Lower leg skin (tissue), 4 donors: ENCODE measurements around the gene ETS1. TPM values are rescaled to one million over a fixed set of nuclear protein-coding genes. Genes with fewer than 3 reads are reported as not detected.

Source experiments
- DNase-seq, 2 donors: peaks; one replicate each; pipeline ENCODE4 v3.0.0-alpha.2; 2019; ENCODE audit warnings: low spot score in 2 of 2
- H3K4me3 ChIP-seq: fragments of 200-600 bp; sonication (generic); 2 replicates; pipeline ENCODE4 v1.5.1; 2017; ENCODE audit warnings: mild to moderate bottlenecking, low read depth; ENCODE audit not compliant: poor library complexity, severe bottlenecking
- CTCF ChIP-seq, 3 donors: fragments of 450-650 bp; IDR thresholded peaks; one replicate each; pipeline ENCODE4 v1.5.1; 2016; ENCODE audit warnings: antibody characterized with exemption in 3 of 3, mild to moderate bottlenecking in 3 of 3, moderate library complexity in 2 of 3
- POLR2A ChIP-seq, 2 donors: fragments of 450-650 bp; IDR thresholded peaks; one replicate each; pipeline ENCODE4 v1.6.1; 2016 to 2017; ENCODE audit warnings: antibody characterized with exemption in 2 of 2, mild to moderate bottlenecking in 1 of 2, moderate library complexity in 1 of 2
- WGBS, 2 donors: methylation state at CpG; one replicate each; pipeline ENCODE4 v1.1.5; 2018; 5-methylcytosine and 5-hydroxymethylcytosine counted together
- intact Hi-C: fragments of 100-400 bp; cut with DNase I; formaldehyde crosslinking; loops from one replicate; pipeline ENCODE4 v1.15.0; 2023; ENCODE audit warnings: low total_unique reads
- total RNA-seq, 4 donors: library from RNA; depleted of rRNA; stranded (reverse); fragments of >200 nt; gene quantifications; one replicate each; pipeline ENCODE4 v1.1.0, GENCODE V29; 2016

Gene ETS1
- total RNA-seq, 4 donors from 2014 or later, result 20.6 to 38.7 (median 21.8) TPM

- DNase-seq, result no peak
- no peak overlapping the region for H3K4me3 ChIP-seq
- 56 to 57% methylated on average over 5 of the region's 5 CpGs for WGBS, 2 donors
- TF ChIP-seq POLR2A (IDR thresholded peaks at IDR 0.05) (no peak), CTCF (IDR thresholded peaks at IDR 0.05) (no peak)
- intact Hi-C loops, result no loop called here
These were observed 98.9 kb downstream of the ETS1 start for GRCh38 chr11:128488471-128488870.

DNA sequence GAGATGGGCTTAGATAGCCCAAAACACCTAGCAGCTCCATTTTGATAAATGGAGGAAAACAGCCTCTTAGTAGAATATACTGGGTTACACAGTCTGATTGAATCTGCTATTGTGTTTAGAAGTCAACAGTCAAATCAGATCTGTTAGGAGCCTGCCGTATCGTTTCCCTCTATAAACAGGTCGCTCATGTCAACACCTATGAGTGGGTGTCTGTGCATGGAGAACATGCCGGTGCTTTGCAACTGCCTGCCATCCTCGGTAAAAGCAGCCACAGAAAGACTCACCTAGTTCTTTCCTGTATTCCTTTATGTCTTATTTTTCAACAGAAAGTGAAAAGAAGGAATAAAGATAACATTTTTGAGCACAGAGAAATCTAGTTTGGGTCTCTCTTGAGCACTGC, 99.4 kb downstream of the ETS1 start:
- DNase-seq, result no peak
- H3K4me3 ChIP-seq, result no peak overlapping the region
- 42 to 75% methylated on average over 5 of the region's 5 CpGs for WGBS, 2 donors
- intact Hi-C loops, result no loop called here
- TF ChIP-seq CTCF (IDR thresholded peaks at IDR 0.05) (no peak), POLR2A (IDR thresholded peaks at IDR 0.05) (no peak)

- H3K4me3 ChIP-seq, result no peak overlapping the region
- no peak for TF ChIP-seq POLR2A (IDR thresholded peaks at IDR 0.05)
- no peak for TF ChIP-seq CTCF (IDR thresholded peaks at IDR 0.05)
- WGBS, 2 donors, result 91 to 92% methylated on average over 4 of the region's 4 CpGs
- DNase-seq, result no peak
- intact Hi-C loops, result no loop called here
These were observed 103.2 kb downstream of the ETS1 start for GRCh38 chr11:128484172-128484571.

GRCh38 chr11:128483211-128483788, 104.1 kb downstream of the ETS1 start:
- intact Hi-C loops, result no loop called here
- H3K4me3 ChIP-seq, result no peak overlapping the region
- TF ChIP-seq CTCF (IDR thresholded peaks at IDR 0.05) (no peak), POLR2A (IDR thresholded peaks at IDR 0.05) (no peak)
- no peak for DNase-seq
- WGBS, 2 donors, result 64 to 68% methylated on average over 7 of the region's 7 CpGs

- TF ChIP-seq CTCF (IDR thresholded peaks at IDR 0.05) (no peak), POLR2A (IDR thresholded peaks at IDR 0.05) (no peak)
- intact Hi-C loops, result no loop called here
- DNase-seq, result no peak
- no peak overlapping the region for H3K4me3 ChIP-seq
- 70 to 83% methylated on average over 11 of the region's 11 CpGs for WGBS, 2 donors
These were observed 104.7 kb downstream of the ETS1 start for GRCh38 chr11:128482512-128483191.
